ENCODE measurements around the gene RAP1A. TPM values are rescaled to one million over a fixed set of nuclear protein-coding genes. Genes with fewer than 3 reads are reported as not detected.

The RAP1A gene
- total RNA-seq, 1 experiment from 2014 or later = 26.7 TPM

DNA sequence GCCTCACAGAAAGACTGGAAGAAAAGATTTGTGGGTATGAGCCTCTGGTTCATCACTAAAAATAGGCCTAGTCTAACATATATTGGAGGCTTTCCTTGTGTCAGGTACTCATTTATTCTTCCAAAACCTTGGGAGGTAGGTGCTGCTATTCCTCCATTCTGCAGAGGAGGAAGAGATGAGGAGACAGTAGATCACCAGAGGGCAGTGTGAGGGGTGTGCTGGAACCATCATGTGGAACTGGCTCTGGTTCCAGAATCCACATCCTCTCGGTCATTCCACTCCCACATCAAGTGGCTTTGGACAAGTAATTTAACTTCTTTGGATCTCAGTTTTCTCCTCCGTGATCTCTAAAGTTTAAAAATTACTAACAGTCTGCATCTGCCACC lies 127.0 kb downstream of the RAP1A start:
- Histone ChIP-seq H3K4ac (ENCODE audit: low read depth, low read length) (no peak overlapping the region), H3K79me1 (ENCODE audit: insufficient read depth, low read depth, low read length, poor library complexity, severe bottlenecking) (no peaks in the 10 kb centered on the region), H3K4me2 (ENCODE audit: insufficient read depth, insufficient read length, low read length) (no peak overlapping the region), H3K9me3 (ENCODE audit: control insufficient read depth, low read depth, low read length) (no peaks in the 10 kb centered on the region), H3T11ph (ENCODE audit: low read length) (no peak overlapping the region), H3K23ac (ENCODE audit: insufficient read length, low read depth, low read length) (no peak overlapping the region), H2BK15ac (ENCODE audit: low read depth, low read length) (no peak overlapping the region), H4K5ac (ENCODE audit: insufficient read length, low read depth, low read length) (no peak overlapping the region), H4K8ac (replicated peaks; ENCODE audit: insufficient read length, low read depth, low read length) (no peak overlapping the region), H3K14ac (ENCODE audit: insufficient read depth, low read length) (no peak overlapping the region), H2BK120ac (ENCODE audit: low read depth, low read length, poor library complexity, severe bottlenecking) (no peak overlapping the region), H3K27me3 (ENCODE audit: insufficient read depth, low read length) (no peaks in the 10 kb centered on the region), H3K9ac (ENCODE audit: extremely low read depth, insufficient read length, low read length) (no peak overlapping the region), H4K91ac (ENCODE audit: insufficient read length, low read depth, low read length) (no peak overlapping the region), H2AK5ac (ENCODE audit: insufficient read length, low read length) (no peak overlapping the region), H3K27ac (ENCODE audit: insufficient read length, low read depth, low read length) (no peak overlapping the region), H3K79me2 (ENCODE audit: insufficient read depth, low read length) (no peaks in the 10 kb centered on the region), H2BK12ac (ENCODE audit: insufficient read length, low read depth, low read length) (no peak overlapping the region), H2AFZ (ENCODE audit: low read length) (no peak overlapping the region), H3K56ac (ENCODE audit: insufficient read length, low read depth, low read length) (no peak overlapping the region), H3K23me2 (ENCODE audit: insufficient read length, low read depth, low read length, poor library complexity, severe bottlenecking) (no peaks in the 10 kb centered on the region), H2BK5ac (ENCODE audit: insufficient read length, low read length) (no peak overlapping the region), H4K20me1 (ENCODE audit: control insufficient read depth, insufficient read depth, insufficient read length) (no peaks in the 10 kb centered on the region), H3K4me1 (ENCODE audit: insufficient read depth, low read length) (peaks cover 2% of the 10 kb centered on the region), H3K18ac (ENCODE audit: insufficient read length, low read depth, low read length) (no peak overlapping the region), H2BK20ac (ENCODE audit: low read depth, low read length, poor library complexity, severe bottlenecking) (no peak overlapping the region)
- no peak for DNase-seq
- TF ChIP-seq, protein P1, sequence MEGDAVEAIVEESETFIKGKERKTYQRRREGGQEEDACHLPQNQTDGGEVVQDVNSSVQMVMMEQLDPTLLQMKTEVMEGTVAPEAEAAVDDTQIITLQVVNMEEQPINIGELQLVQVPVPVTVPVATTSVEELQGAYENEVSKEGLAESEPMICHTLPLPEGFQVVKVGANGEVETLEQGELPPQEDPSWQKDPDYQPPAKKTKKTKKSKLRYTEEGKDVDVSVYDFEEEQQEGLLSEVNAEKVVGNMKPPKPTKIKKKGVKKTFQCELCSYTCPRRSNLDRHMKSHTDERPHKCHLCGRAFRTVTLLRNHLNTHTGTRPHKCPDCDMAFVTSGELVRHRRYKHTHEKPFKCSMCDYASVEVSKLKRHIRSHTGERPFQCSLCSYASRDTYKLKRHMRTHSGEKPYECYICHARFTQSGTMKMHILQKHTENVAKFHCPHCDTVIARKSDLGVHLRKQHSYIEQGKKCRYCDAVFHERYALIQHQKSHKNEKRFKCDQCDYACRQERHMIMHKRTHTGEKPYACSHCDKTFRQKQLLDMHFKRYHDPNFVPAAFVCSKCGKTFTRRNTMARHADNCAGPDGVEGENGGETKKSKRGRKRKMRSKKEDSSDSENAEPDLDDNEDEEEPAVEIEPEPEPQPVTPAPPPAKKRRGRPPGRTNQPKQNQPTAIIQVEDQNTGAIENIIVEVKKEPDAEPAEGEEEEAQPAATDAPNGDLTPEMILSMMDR (conservative IDR thresholded peaks at IDR 0.05) = no peak
- Mint-ChIP-seq H3K27ac (no peak overlapping the region; a peak in 1 of 7 replicates), H3K36me3 (ENCODE audit: insufficient read depth in 1 of 3, low read depth in 3 of 3) (no peaks in the 10 kb centered on the region; a peak in 1 of 7 replicates), H3K4me3 (no peak overlapping the region), H3K4me1 (peaks cover 24 to 29% of the 10 kb centered on the region in 2 experiments), H3K9me3 (no peaks in the 10 kb centered on the region; a peak in 1 of 5 replicates), H3K27me3 (ENCODE audit: low read depth) (peaks cover 23% of the 10 kb centered on the region)
- WGBS (ENCODE audit: extremely low coverage, insufficient read length, low lambda C conversion rate) = no CpG with 5 or more reads among the region's 2 CpGs
